ENCODE results near the gene LENG8. TPM values are rescaled to one million over a fixed set of nuclear protein-coding genes. Genes with fewer than 3 reads are reported as not detected.

The LENG8 gene
- total RNA-seq, 1 donor from 2014 or later, result 193 TPM

GRCh38 chr19:54431255-54431838, 17.7 kb upstream of the LENG8 start:
- Mint-ChIP-seq H3K36me3 (ENCODE audit: low read depth, unreplicated experiment) (peaks cover 3% of the 10 kb centered on the region), H3K9me3 (ENCODE audit: unreplicated experiment) (no peaks in the 10 kb centered on the region), H3K4me1 (ENCODE audit: low read depth, unreplicated experiment) (peaks cover 5% of the 10 kb centered on the region), H3K4me3 (ENCODE audit: unreplicated experiment) (no peak overlapping the region), H3K27me3 (ENCODE audit: low read depth, unreplicated experiment) (no peaks in the 10 kb centered on the region), H3K27ac (ENCODE audit: unreplicated experiment) (no peak overlapping the region)
- Histone ChIP-seq H4K20me1 (ENCODE audit: insufficient read depth, low read length) (peaks cover 39% of the 10 kb centered on the region), H3K27ac (ENCODE audit: low read depth, low read length) (no peak overlapping the region), H3K9me3 (ENCODE audit: insufficient read depth, low read depth, low read length) (no peaks in the 10 kb centered on the region), H3K27me3 (ENCODE audit: insufficient read depth, low read length) (no peaks in the 10 kb centered on the region), H2AFZ (ENCODE audit: low read depth, low read length) (no peak overlapping the region), H3K36me3 (ENCODE audit: insufficient read depth, low read length) (no peaks in the 10 kb centered on the region), H3K4me1 (ENCODE audit: insufficient read depth, low read length) (peaks cover 2% of the 10 kb centered on the region), H3K9ac (ENCODE audit: low read length) (no peak overlapping the region), H3K4me2 (ENCODE audit: low read length) (peak overlapping the region; percentile 39), H3K4me3 (ENCODE audit: insufficient read depth, low read depth, low read length) (no peak overlapping the region), H3K79me2 (ENCODE audit: insufficient read depth, low read length) (no peaks in the 10 kb centered on the region)
- TF ChIP-seq CTCF (IDR thresholded peaks at IDR 0.05; ENCODE audit: insufficient read depth, low read depth, low read length) (no peak), EZH2 (IDR thresholded peaks at IDR 0.05; ENCODE audit: insufficient read depth, low read length) (no peak)
- peak; percentile 31 for DNase-seq (ENCODE audit: low read depth)
- FAIRE-seq, result no peak

GRCh38 chr19:54432144-54432738, 16.8 kb upstream of the LENG8 start:
- no peak for DNase-seq (ENCODE audit: low read depth)
- H3K9me3 ChIP-seq (ENCODE audit: insufficient read depth, low read depth, low read length), result no peaks in the 10 kb centered on the region
- H3K27me3 Mint-ChIP-seq (ENCODE audit: low read depth, unreplicated experiment), result no peaks in the 10 kb centered on the region

More at GRCh38 chr19:54432144-54432738, 16.8 kb upstream of the LENG8 start:
- Mint-ChIP-seq H3K4me1 (ENCODE audit: low read depth, unreplicated experiment) (peaks cover 8% of the 10 kb centered on the region), H3K36me3 (ENCODE audit: low read depth, unreplicated experiment) (peaks cover 4% of the 10 kb centered on the region), H3K4me3 (ENCODE audit: unreplicated experiment) (no peak overlapping the region), H3K9me3 (ENCODE audit: unreplicated experiment) (no peaks in the 10 kb centered on the region), H3K27ac (ENCODE audit: unreplicated experiment) (peak overlapping the region; percentile 5)
- Histone ChIP-seq H3K4me1 (ENCODE audit: insufficient read depth, low read length) (peaks cover 4% of the 10 kb centered on the region), H3K27me3 (ENCODE audit: insufficient read depth, low read length) (no peaks in the 10 kb centered on the region), H3K9ac (ENCODE audit: low read length) (no peak overlapping the region), H4K20me1 (ENCODE audit: insufficient read depth, low read length) (peaks cover 45% of the 10 kb centered on the region), H3K4me2 (ENCODE audit: low read length) (no peak overlapping the region), H3K27ac (ENCODE audit: low read depth, low read length) (no peak overlapping the region), H2AFZ (ENCODE audit: low read depth, low read length) (no peak overlapping the region), H3K4me3 (ENCODE audit: insufficient read depth, low read depth, low read length) (no peak overlapping the region), H3K36me3 (ENCODE audit: insufficient read depth, low read length) (no peaks in the 10 kb centered on the region), H3K79me2 (ENCODE audit: insufficient read depth, low read length) (no peaks in the 10 kb centered on the region)
- FAIRE-seq, result no peak
- TF ChIP-seq EZH2 (IDR thresholded peaks at IDR 0.05; ENCODE audit: insufficient read depth, low read length) (no peak), CTCF (IDR thresholded peaks at IDR 0.05; ENCODE audit: insufficient read depth, low read depth, low read length) (no peak)

All from astrocyte (in vitro differentiated cells and primary cell).